ENCODE data around the gene NCDN. TPM values are rescaled to one million over a fixed set of nuclear protein-coding genes. Genes with fewer than 3 reads are reported as not detected.

The NCDN gene
- total and polyA plus RNA-seq, 2 experiments from 2014 or later, result 29.6 to 39.7 TPM

DNA sequence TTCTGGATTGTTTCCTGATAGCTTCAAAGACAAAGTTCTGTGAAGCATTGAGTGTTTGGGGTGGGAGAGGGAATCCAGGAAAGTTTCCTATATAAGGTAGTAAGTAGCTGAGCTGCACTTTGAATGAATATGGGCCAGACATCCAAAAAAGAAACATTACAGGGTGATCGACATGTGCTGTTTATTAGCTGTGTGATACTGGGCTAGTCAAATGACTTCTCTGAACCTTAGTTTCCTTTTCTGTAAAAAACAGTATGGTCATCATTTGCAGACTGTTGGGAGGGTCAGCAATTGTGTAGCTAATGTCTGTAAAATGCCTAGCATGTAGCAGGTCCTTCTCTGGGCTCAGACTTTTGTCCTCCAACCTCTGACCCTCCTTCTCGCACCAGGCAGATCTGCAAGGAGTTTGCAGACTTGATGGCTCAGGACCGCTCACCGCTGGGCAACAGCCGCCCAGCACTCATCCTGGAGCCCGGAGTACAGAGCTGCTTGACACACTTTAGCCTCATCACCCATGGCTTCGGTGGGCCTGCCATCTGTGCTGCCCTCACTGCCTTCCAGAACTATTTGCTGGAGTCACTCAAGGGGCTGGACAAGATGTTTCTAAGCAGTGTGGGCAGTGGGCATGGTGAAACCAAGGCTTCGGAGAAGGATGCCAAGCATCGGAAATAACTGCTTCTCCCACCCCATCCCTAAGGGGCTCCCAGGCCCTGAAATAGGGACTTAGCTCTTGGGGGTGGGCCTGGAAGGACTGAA lies 36.6 kb downstream of the NCDN start:
- WGBS, 2 experiments (ENCODE audit: low coverage in 1 of 2, low lambda C conversion rate in 2 of 2, missing lambda C conversion rate in 2 of 2), result 81 to 89% methylated on average over 9 of the region's 9 CpGs
- Histone ChIP-seq H3K9ac (no peak overlapping the region), H3K27ac (no peak overlapping the region), H4K20me1 (ENCODE audit: insufficient read depth) (no peaks in the 10 kb centered on the region), H3K4me2 (ENCODE audit: unreplicated experiment) (no peak overlapping the region), H3K9me3 (ENCODE audit: low read depth) (no peaks in the 10 kb centered on the region), H3K4me1 (ENCODE audit: insufficient read depth) (no peaks in the 10 kb centered on the region), H3K36me3 (ENCODE audit: low read depth) (no peaks in the 10 kb centered on the region; the same call in 1 of the 2 replicates), H3K27me3 (replicated peaks; ENCODE audit: insufficient read depth) (no peaks in the 10 kb centered on the region), H3F3A (ENCODE audit: insufficient read depth) (no peaks in the 10 kb centered on the region), H3K9me2 (ENCODE audit: insufficient read depth) (no peaks in the 10 kb centered on the region), H2AFZ (no peak overlapping the region), H3K79me2 (ENCODE audit: insufficient read depth) (no peaks in the 10 kb centered on the region), H3K4me3 (no peak overlapping the region)
- in situ Hi-C loops (cut with MboI), result no loop called here
- TF ChIP-seq EZH2phosphoT487 (IDR thresholded peaks at IDR 0.05; ENCODE audit: insufficient read depth, low read depth) (no peak), EZH2 (IDR thresholded peaks at IDR 0.05; ENCODE audit: insufficient read depth, poor library complexity, severe bottlenecking) (no peak)
- no peak for DNase-seq

GRCh38 chr1:35595684-35596083 lies 38.1 kb downstream of the NCDN start:
- 97 to 99% methylated on average over 7 of the region's 7 CpGs for WGBS, 2 experiments (ENCODE audit: low coverage in 1 of 2, low lambda C conversion rate in 2 of 2, missing lambda C conversion rate in 2 of 2)
- H3F3A ChIP-seq (ENCODE audit: insufficient read depth), result no peaks in the 10 kb centered on the region
- in situ Hi-C loops (cut with MboI), result no loop called here

GRCh38 chr1:35597870-35598269 lies 40.3 kb downstream of the NCDN start:
- in situ Hi-C loops (cut with MboI), result no loop called here
- H3K9me3 ChIP-seq (ENCODE audit: low read depth), result no peaks in the 10 kb centered on the region
- no peaks in the 10 kb centered on the region for H4K20me1 ChIP-seq (ENCODE audit: insufficient read depth)
- H3K27ac ChIP-seq, result no peak overlapping the region
- H3K4me1 ChIP-seq (ENCODE audit: insufficient read depth), result no peaks in the 10 kb centered on the region
- H3K36me3 ChIP-seq (ENCODE audit: low read depth), result peaks cover 25% of the 10 kb centered on the region
- no peak overlapping the region for H2AFZ ChIP-seq
- H3K79me2 ChIP-seq (ENCODE audit: insufficient read depth), result no peaks in the 10 kb centered on the region
- TF ChIP-seq EZH2phosphoT487 (IDR thresholded peaks at IDR 0.05; ENCODE audit: insufficient read depth, low read depth), result no peak
- no peak for TF ChIP-seq EZH2 (IDR thresholded peaks at IDR 0.05; ENCODE audit: insufficient read depth, poor library complexity, severe bottlenecking)
- no peak overlapping the region for H3K4me2 ChIP-seq (ENCODE audit: unreplicated experiment)
- H3K9me2 ChIP-seq (ENCODE audit: insufficient read depth), result no peaks in the 10 kb centered on the region
- 84 to 94% methylated on average over 5 of the region's 5 CpGs for WGBS, 2 experiments (ENCODE audit: low coverage in 1 of 2, low lambda C conversion rate in 2 of 2, missing lambda C conversion rate in 2 of 2)
- H3K9ac ChIP-seq, result no peak overlapping the region
- no peak for DNase-seq
- H3K4me3 ChIP-seq, result no peak overlapping the region
- H3K27me3 ChIP-seq (replicated peaks; ENCODE audit: insufficient read depth), result no peaks in the 10 kb centered on the region
- no peaks in the 10 kb centered on the region for H3F3A ChIP-seq (ENCODE audit: insufficient read depth)

More at GRCh38 chr1:35595684-35596083, 38.1 kb downstream of the NCDN start:
- Histone ChIP-seq H3K79me2 (ENCODE audit: insufficient read depth) (no peaks in the 10 kb centered on the region), H3K4me2 (ENCODE audit: unreplicated experiment) (no peak overlapping the region), H3K27ac (no peak overlapping the region), H3K36me3 (ENCODE audit: low read depth) (peaks cover 6% of the 10 kb centered on the region; the same call in 1 of the 2 replicates), H3K9ac (no peak overlapping the region), H3K27me3 (replicated peaks; ENCODE audit: insufficient read depth) (no peaks in the 10 kb centered on the region), H3K4me1 (ENCODE audit: insufficient read depth) (no peaks in the 10 kb centered on the region), H3K9me2 (ENCODE audit: insufficient read depth) (no peaks in the 10 kb centered on the region), H2AFZ (no peak overlapping the region), H3K4me3 (no peak overlapping the region), H3K9me3 (ENCODE audit: low read depth) (no peaks in the 10 kb centered on the region), H4K20me1 (ENCODE audit: insufficient read depth) (no peaks in the 10 kb centered on the region)
- TF ChIP-seq EZH2 (IDR thresholded peaks at IDR 0.05; ENCODE audit: insufficient read depth, poor library complexity, severe bottlenecking) (no peak), EZH2phosphoT487 (IDR thresholded peaks at IDR 0.05; ENCODE audit: insufficient read depth, low read depth) (no peak)
- no peak for DNase-seq

DNA sequence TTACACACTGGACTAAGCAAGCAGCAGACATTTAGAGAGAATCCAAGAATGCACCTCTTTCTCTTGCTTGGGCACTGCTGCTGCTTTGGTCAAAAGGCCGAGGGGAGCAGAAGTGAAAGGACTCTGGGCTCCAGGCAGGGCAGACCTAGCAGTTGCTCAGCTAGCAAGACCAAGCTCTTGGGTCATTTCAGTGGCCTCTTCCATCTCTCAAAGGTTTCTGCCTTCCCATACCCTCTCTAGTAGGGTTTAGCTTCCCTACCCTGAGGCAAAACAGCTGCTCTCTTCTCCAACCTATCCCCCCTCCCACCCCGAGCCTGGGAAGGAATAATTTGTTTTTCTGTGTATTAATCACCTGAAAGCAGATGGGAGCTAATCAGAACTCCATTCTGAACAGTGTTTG lies 41.3 kb downstream of the NCDN start:
- Histone ChIP-seq H3F3A (ENCODE audit: insufficient read depth) (no peaks in the 10 kb centered on the region), H3K27ac (no peak overlapping the region), H3K4me1 (ENCODE audit: insufficient read depth) (no peaks in the 10 kb centered on the region), H4K20me1 (ENCODE audit: insufficient read depth) (no peaks in the 10 kb centered on the region), H3K4me3 (no peak overlapping the region), H3K9ac (no peak overlapping the region), H3K9me3 (ENCODE audit: low read depth) (no peaks in the 10 kb centered on the region), H3K27me3 (replicated peaks; ENCODE audit: insufficient read depth) (no peaks in the 10 kb centered on the region), H3K9me2 (ENCODE audit: insufficient read depth) (no peaks in the 10 kb centered on the region), H3K4me2 (ENCODE audit: unreplicated experiment) (no peak overlapping the region), H2AFZ (no peak overlapping the region), H3K79me2 (ENCODE audit: insufficient read depth) (no peaks in the 10 kb centered on the region), H3K36me3 (ENCODE audit: low read depth) (peaks cover 30% of the 10 kb centered on the region)
- WGBS, 2 experiments (ENCODE audit: low coverage in 1 of 2, low lambda C conversion rate in 2 of 2, missing lambda C conversion rate in 2 of 2), result 98 to 100% methylated on average over 2 of the region's 2 CpGs
- no peak for TF ChIP-seq EZH2phosphoT487 (IDR thresholded peaks at IDR 0.05; ENCODE audit: insufficient read depth, low read depth)
- no peak for TF ChIP-seq EZH2 (IDR thresholded peaks at IDR 0.05; ENCODE audit: insufficient read depth, poor library complexity, severe bottlenecking)
- in situ Hi-C loops (cut with MboI), result no loop called here
- DNase-seq, result no peak
